Esophagus muscularis mucosa (tissue), 4 donors: ENCODE results near the gene METTL27. TPM values are rescaled to one million over a fixed set of nuclear protein-coding genes. Genes with fewer than 3 reads are reported as not detected.

ENCODE experiments used
- DNase-seq: peaks from one replicate; pipeline ENCODE4 v3.0.0-alpha.2; 2017; ENCODE audit errors: extremely low spot score
- H3K27ac ChIP-seq, 4 donors: fragments of 200-600 bp; sonication (generic); replicated peaks in 1 of 4; 1 replicate in 3 of 4; 2 replicates in 1 of 4; pipeline ENCODE4 v1.5.1; 2016 to 2019; ENCODE audit warnings: mild to moderate bottlenecking in 1 of 4
- H3K27me3 ChIP-seq, 4 donors: fragments of 200-600 bp; sonication (generic); one replicate each; pipeline versions ENCODE4 v1.5.1 to v1.6.0; 2016 to 2019
- H3K36me3 ChIP-seq, 4 donors: fragments of 200-600 bp; sonication (generic); one replicate each; pipeline ENCODE4 v1.5.1; 2016 to 2019
- H3K4me1 ChIP-seq, 4 donors: fragments of 200-600 bp; sonication (generic); one replicate each; pipeline ENCODE4 v1.5.1; 2016 to 2019
- H3K4me3 ChIP-seq, 4 donors: fragments of 200-600 bp; sonication (generic); 1 replicate in 2 of 4; 2 replicates in 2 of 4; pipeline ENCODE4 v1.5.1; 2016 to 2019; ENCODE audit warnings: mild to moderate bottlenecking in 4 of 4, moderate library complexity in 1 of 4
- H3K9me3 ChIP-seq, 4 donors: fragments of 200-600 bp; sonication (generic); 1 replicate in 3 of 4; 2 replicates in 1 of 4; pipeline ENCODE4 v1.5.1; 2016 to 2019
- CTCF ChIP-seq, 3 experiments: fragments of 200-600 bp in 2 of 3; fragments of 450-650 bp in 1 of 3; sonication (generic) in 2 of 3; IDR thresholded peaks; one replicate each; pipeline ENCODE4 v1.5.1; 2017 to 2019; ENCODE audit warnings: antibody characterized with exemption in 3 of 3, mild to moderate bottlenecking in 2 of 3, moderate library complexity in 1 of 3
- EP300 ChIP-seq: sonication (generic); formaldehyde crosslinking; IDR thresholded peaks from one replicate; pipeline ENCODE4 v1.6.1; 2017; ENCODE audit warnings: antibody characterized with exemption
- POLR2A ChIP-seq: fragments of 450-650 bp; IDR thresholded peaks from one replicate; pipeline ENCODE4 v1.6.1; 2017; ENCODE audit warnings: antibody characterized with exemption, moderate library complexity, mild to moderate bottlenecking, low read depth
- POLR2AphosphoS5 ChIP-seq, 2 donors: sonication (generic); formaldehyde crosslinking; IDR thresholded peaks; one replicate each; pipeline ENCODE4 v1.6.1; 2017; ENCODE audit warnings: antibody characterized with exemption in 2 of 2
- WGBS: methylation state at CpG from one replicate; pipeline ENCODE4 v1.1.5; 2018; 5-methylcytosine and 5-hydroxymethylcytosine counted together
- intact Hi-C: fragments of 100-400 bp; cut with DNase I; formaldehyde crosslinking; loops from one replicate; pipeline ENCODE4 v1.15.1; 2023
- total RNA-seq, 4 donors: library from RNA; depleted of rRNA; stranded (reverse); fragments of >200 nt; gene quantifications; one replicate each; pipeline versions ENCODE4 v1.1.0 to v1.2.1, GENCODE V29; 2016

Gene METTL27
- total RNA-seq, 4 donors from 2014 or later, result 0.83 to 4.0 (median 2.8) TPM

DNA sequence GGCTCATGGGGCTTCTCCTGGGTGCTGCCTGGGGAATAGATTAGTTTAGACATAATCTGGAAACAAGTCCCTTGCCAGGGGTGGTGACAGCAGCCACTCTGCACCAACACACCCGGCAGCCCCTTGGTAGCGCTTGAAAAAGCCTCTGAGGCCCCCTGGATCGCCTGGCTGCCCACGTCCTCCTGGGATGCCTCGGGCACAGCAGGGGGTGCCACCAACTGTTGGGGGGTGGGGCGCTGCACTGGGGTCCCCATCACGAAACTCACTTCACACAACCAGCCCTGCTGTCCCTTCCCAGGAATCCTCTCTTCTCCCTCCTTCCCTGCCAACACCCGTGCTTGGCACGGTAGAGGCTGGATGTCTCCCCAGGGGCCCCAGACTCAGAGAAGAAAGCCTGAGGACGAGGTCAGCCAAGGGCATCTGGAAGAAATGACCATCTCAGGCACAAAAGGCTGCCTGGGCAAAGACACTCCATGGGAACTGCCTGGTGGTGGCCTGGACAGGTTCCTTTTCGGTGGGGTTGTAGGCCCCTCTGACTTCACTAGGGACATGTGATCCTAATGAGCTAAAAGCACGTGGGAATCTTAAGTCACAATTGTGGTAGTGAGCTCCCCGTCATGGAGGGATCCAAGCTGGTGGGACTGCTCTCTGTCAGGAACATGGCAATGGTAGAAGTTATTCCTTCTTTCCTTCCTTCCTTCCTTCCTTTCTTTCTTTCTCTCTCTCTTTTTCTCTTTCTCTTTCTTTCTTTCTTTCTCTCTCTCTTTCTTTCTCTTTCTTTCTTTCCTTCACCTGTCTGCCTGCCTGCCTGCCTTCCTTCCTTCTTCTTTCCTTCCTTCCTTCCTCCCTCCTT is 30.0 kb upstream of the METTL27 start:
- Histone ChIP-seq H3K4me3 (no peak overlapping the region), H3K36me3 (no peaks in the 10 kb centered on the region), H3K27me3 (no peaks in the 10 kb centered on the region), H3K4me1 (peaks cover 23 to 46% (median 42%) of the 10 kb centered on the region in 4 donors), H3K9me3 (no peaks in the 10 kb centered on the region), H3K27ac (peak overlapping the region in 2 of 4 donors; percentile 17 to 38)
- TF ChIP-seq POLR2A, result no peak
- no peak for TF ChIP-seq CTCF (IDR thresholded peaks at IDR 0.05)
- no peak for TF ChIP-seq EP300
- TF ChIP-seq POLR2AphosphoS5 (IDR thresholded peaks at IDR 0.05), result no peak
- no peak for DNase-seq
- intact Hi-C loops, result no loop called here
- WGBS, result 79% methylated on average over 11 of the region's 13 CpGs

- H3K27ac ChIP-seq, result peak overlapping the region in 3 of 4 donors; percentile 2 to 58 (median 38)
- no peaks in the 10 kb centered on the region for H3K27me3 ChIP-seq
- H3K4me3 ChIP-seq, result no peak overlapping the region
- DNase-seq, result no peak
- TF ChIP-seq POLR2A (no peak), POLR2AphosphoS5 (IDR thresholded peaks at IDR 0.05) (no peak), CTCF (IDR thresholded peaks at IDR 0.05) (no peak), EP300 (no peak)
- peaks cover 23 to 46% (median 42%) of the 10 kb centered on the region in 4 donors for H3K4me1 ChIP-seq
- 96% methylated on average over 4 of the region's 20 CpGs for WGBS
- intact Hi-C loops, result no loop called here
- no peaks in the 10 kb centered on the region for H3K9me3 ChIP-seq
- no peaks in the 10 kb centered on the region for H3K36me3 ChIP-seq
These were observed 29.1 kb upstream of the METTL27 start for GRCh38 chr7:73871163-73872011.

GRCh38 chr7:73870041-73870492 is 27.8 kb upstream of the METTL27 start:
- Histone ChIP-seq H3K27ac (peak overlapping the region; percentile 40 to 58 (median 49)), H3K9me3 (no peaks in the 10 kb centered on the region), H3K4me3 (no peak overlapping the region), H3K36me3 (no peaks in the 10 kb centered on the region), H3K4me1 (peaks cover 23 to 46% (median 42%) of the 10 kb centered on the region in 4 donors), H3K27me3 (no peaks in the 10 kb centered on the region)
- DNase-seq, result no peak
- no peak for TF ChIP-seq EP300
- no peak for TF ChIP-seq CTCF (IDR thresholded peaks at IDR 0.05)
- no peak for TF ChIP-seq POLR2A
- TF ChIP-seq POLR2AphosphoS5 (IDR thresholded peaks at IDR 0.05), result no peak
- 68% methylated on average over 15 of the region's 15 CpGs for WGBS
- intact Hi-C loops, result no loop called here

DNA sequence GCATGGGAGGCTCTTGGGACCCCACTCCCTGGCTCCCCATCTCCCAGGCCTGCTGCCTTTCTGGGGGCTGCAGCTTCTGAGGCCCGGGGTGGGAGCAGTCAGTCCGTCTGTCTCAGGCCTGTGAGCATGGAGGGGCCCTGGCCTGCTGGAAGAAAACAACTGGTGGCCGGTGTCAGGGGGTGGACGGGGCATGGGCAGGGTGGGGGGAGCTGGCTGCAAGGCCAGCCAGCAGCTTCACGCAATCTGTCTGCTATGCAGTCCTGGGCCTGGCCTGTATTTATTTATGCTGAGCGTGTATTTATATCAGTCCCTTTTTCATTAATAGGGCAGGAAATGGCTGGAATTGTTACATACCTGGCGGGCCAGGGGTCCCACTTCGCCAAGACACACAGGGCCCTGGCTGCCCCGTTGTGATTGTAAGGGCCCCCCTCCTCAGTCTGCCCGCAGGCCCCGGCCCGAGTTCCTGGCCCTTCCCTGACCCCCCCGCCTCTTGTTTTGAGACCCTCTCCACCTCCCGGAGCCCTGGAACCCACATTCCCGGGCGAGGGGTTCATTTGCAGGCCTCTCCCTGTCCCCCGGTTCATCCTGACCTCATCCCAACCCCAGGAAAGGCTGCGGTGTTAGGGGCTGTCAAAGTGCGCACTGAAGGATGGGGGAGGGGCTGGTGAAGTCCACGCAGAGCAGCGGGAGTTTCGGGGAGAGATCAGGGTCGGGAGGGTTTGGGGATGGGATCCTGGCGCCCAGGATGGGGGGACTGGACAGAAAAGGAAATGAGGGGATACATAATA is 26.9 kb upstream of the METTL27 start:
- DNase-seq, result no peak
- Histone ChIP-seq H3K27ac (peak overlapping the region; percentile 40 to 58 (median 49)), H3K4me1 (peaks cover 23 to 46% (median 42%) of the 10 kb centered on the region in 4 donors), H3K27me3 (no peaks in the 10 kb centered on the region), H3K9me3 (no peaks in the 10 kb centered on the region), H3K36me3 (no peaks in the 10 kb centered on the region), H3K4me3 (no peak overlapping the region)
- intact Hi-C loops, result loop anchor here (10.0 kb wide), 1 partner anchor 316 kb away; no protein-coding TSS in a partner anchor
- 51% methylated on average over 17 of the region's 24 CpGs for WGBS
- peak in 1 of 3 experiments; percentile 5 for TF ChIP-seq CTCF (IDR thresholded peaks at IDR 0.05)
- TF ChIP-seq POLR2A, result no peak
